Measurements from ENCODE around the gene PTPN6. TPM values are rescaled to one million over a fixed set of nuclear protein-coding genes. Genes with fewer than 3 reads are reported as not detected.

The PTPN6 gene
- total and polyA plus RNA-seq, 9 donors = 4.6 to 25.3 (median 9.8) TPM

GRCh38 chr12:6981152-6982052, 30.2 kb downstream of the PTPN6 start:
- H3K27me3 ChIP-seq = no peaks in the 10 kb centered on the region
- H3K4me3 ChIP-seq = no peak overlapping the region
- TF ChIP-seq CTCF (IDR thresholded peaks at IDR 0.05) (no peak), EP300 (IDR thresholded peaks at IDR 0.05) (no peak)
- DNase-seq = no peak
- no peaks in the 10 kb centered on the region for H3K36me3 ChIP-seq
- no peak overlapping the region for H3K27ac ChIP-seq
- H3K4me1 ChIP-seq (ENCODE audit: insufficient read depth) = no peaks in the 10 kb centered on the region
- 88 to 93% (median 90%) methylated on average over 10 of the region's 10 CpGs for WGBS, 3 donors
- intact Hi-C loops (cut with DNase I) = no loop called here
- no peaks in the 10 kb centered on the region for H3K9me3 ChIP-seq

DNA sequence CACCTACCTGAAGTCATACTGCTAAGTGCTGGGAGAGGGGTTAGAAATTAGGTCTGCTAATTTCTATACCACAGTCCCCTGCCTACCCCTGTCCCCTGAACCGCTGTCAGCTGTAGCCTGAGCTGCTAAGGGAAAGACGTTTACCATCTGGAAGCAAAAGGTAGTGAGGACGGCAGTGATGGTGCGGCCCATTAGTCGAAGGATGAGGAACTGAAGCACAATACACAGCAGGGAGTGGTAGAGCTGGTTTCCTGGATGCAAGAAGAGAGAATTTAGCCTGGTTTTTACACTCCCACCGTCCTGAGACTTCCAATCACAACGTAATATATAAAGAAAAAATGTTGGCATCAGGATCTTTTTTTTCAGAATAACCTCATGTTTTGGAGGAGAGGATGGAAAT, 31.4 kb downstream of the PTPN6 start:
- DNase-seq = no peak
- Histone ChIP-seq H3K36me3 (no peaks in the 10 kb centered on the region), H3K9me3 (no peaks in the 10 kb centered on the region), H3K27ac (no peak overlapping the region), H3K27me3 (no peaks in the 10 kb centered on the region), H3K4me1 (ENCODE audit: insufficient read depth) (no peaks in the 10 kb centered on the region), H3K4me3 (no peak overlapping the region)
- intact Hi-C loops (cut with DNase I) = no loop called here
- TF ChIP-seq CTCF (IDR thresholded peaks at IDR 0.05) (no peak), POLR2A (IDR thresholded peaks at IDR 0.05) (no peak), EP300 (IDR thresholded peaks at IDR 0.05) (no peak)
- 80 to 84% (median 82%) methylated on average over 7 of the region's 7 CpGs for WGBS, 3 donors

DNA sequence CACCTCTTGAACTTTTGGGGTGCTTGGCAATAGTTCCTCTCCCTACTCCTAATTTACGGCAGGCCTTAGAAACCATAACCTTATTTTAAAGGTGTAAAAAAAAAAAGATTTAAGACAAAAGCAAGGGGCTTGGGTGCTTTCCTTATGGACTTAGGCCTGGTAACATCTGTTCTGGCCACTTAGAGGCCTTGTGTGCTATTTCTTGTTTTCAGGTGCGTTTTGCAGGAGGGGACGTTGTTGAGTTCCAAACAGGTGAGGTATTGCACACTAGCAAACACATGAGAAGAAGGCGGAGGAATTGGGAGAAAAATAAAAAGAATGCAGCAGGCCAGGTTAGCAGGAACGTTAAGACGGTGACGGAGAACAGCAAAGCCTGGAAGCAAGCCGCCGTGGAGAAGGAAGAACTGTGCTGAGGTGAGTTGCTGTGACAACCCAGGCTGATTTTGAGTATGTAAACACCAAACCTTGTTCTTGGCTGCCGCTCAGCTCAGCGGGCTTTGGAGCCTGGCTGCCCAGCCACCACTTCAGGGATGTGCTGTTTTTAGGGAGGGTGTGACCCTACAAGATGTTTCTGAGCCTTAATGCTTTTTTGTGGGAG, 36.9 kb downstream of the PTPN6 start:
- no peak overlapping the region for H3K4me3 ChIP-seq
- no peak overlapping the region for H3K27ac ChIP-seq
- H3K9me3 ChIP-seq = no peaks in the 10 kb centered on the region
- H3K27me3 ChIP-seq = no peaks in the 10 kb centered on the region
- intact Hi-C loops (cut with DNase I) = no loop called here
- WGBS, 3 donors = 86 to 87% (median 87%) methylated on average over 11 of the region's 11 CpGs
- H3K36me3 ChIP-seq = no peaks in the 10 kb centered on the region
- no peak for TF ChIP-seq CTCF (IDR thresholded peaks at IDR 0.05)
- TF ChIP-seq EP300 (IDR thresholded peaks at IDR 0.05) = no peak
- TF ChIP-seq POLR2A (IDR thresholded peaks at IDR 0.05) = no peak
- no peaks in the 10 kb centered on the region for H3K4me1 ChIP-seq (ENCODE audit: insufficient read depth)
- DNase-seq = no peak

GRCh38 chr12:6996040-6996441, 44.9 kb downstream of the PTPN6 start:
- Histone ChIP-seq H3K27ac (no peak overlapping the region), H3K4me1 (ENCODE audit: insufficient read depth) (no peaks in the 10 kb centered on the region), H3K36me3 (no peaks in the 10 kb centered on the region), H3K4me3 (no peak overlapping the region), H3K27me3 (no peaks in the 10 kb centered on the region), H3K9me3 (no peaks in the 10 kb centered on the region)
- intact Hi-C loops (cut with DNase I) = no loop called here
- 65 to 68% (median 67%) methylated on average over 2 of the region's 2 CpGs for WGBS, 3 donors
- no peak for DNase-seq
- no peak for TF ChIP-seq CTCF (IDR thresholded peaks at IDR 0.05)
- no peak for TF ChIP-seq EP300 (IDR thresholded peaks at IDR 0.05)
- TF ChIP-seq POLR2A (IDR thresholded peaks at IDR 0.05) = no peak
